Measurements from ENCODE around the gene CAMTA1.

The CAMTA1 gene

DNA sequence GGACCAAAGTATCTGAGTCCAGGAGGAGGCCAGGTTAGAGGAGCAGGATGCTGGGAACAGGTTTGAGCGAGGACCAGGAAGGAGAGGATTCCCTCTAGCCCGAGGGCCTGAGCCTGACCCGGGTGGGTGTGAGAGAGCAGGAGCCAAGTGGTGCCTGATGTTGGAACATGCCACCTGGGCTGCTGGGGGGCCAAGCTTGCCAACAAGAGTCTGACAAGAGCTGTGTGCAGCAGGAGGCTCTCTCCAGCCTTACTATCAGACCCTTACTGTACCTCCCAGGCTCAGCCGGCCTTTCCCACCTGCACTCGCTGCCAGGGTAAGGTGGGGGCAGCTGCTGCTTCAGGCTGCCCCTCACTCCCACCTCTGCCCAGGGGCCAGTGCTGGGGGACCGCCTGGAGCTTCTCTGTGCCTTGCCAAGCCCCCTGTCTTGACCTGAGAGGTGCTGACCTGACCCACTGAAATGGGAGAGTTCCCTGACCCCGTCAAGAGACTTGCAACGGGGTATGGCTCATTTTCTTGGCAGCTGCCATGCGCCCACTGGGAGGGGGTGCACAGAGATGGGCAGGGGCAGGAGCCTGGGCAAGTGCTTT is 826.3 kb downstream of the CAMTA1 start:
- Histone ChIP-seq H3K36me3 (ENCODE audit: control insufficient read depth in 2 of 2, insufficient read depth in 2 of 2, low read length in 2 of 2) (no peaks in the 10 kb centered on the region), H3K9me3 (ENCODE audit: control insufficient read depth in 2 of 2, low read length in 2 of 2) (no peaks in the 10 kb centered on the region), H3K27ac (ENCODE audit: low read length) (no peak overlapping the region), H3K4me3 (ENCODE audit: low read length in 2 of 2) (no peak overlapping the region), H3K27me3 (ENCODE audit: control insufficient read depth in 1 of 2, insufficient read depth in 2 of 2, low read length in 2 of 2) (peaks cover 0 to 9% of the 10 kb centered on the region in 2 donors), H3K4me1 (ENCODE audit: control insufficient read depth, insufficient read depth, low read length) (peaks cover 2% of the 10 kb centered on the region), H3K9ac (ENCODE audit: low read length in 2 of 2) (no peak overlapping the region)

GRCh38 chr1:7613106-7613850 is 828.0 kb downstream of the CAMTA1 start:
- H3K4me1 ChIP-seq (ENCODE audit: control insufficient read depth, insufficient read depth, low read length) = peaks cover 4% of the 10 kb centered on the region
- H3K27me3 ChIP-seq (ENCODE audit: control insufficient read depth in 1 of 2, insufficient read depth in 2 of 2, low read length in 2 of 2) = peaks cover 0 to 12% of the 10 kb centered on the region in 2 donors
- H3K9ac ChIP-seq (ENCODE audit: low read length in 2 of 2) = no peak overlapping the region
- H3K4me3 ChIP-seq (ENCODE audit: low read length in 2 of 2) = no peak overlapping the region
- no peak overlapping the region for H3K27ac ChIP-seq (ENCODE audit: low read length)
- no peaks in the 10 kb centered on the region for H3K36me3 ChIP-seq (ENCODE audit: control insufficient read depth in 2 of 2, insufficient read depth in 2 of 2, low read length in 2 of 2)
- no peaks in the 10 kb centered on the region for H3K9me3 ChIP-seq (ENCODE audit: control insufficient read depth in 2 of 2, low read length in 2 of 2)

DNA sequence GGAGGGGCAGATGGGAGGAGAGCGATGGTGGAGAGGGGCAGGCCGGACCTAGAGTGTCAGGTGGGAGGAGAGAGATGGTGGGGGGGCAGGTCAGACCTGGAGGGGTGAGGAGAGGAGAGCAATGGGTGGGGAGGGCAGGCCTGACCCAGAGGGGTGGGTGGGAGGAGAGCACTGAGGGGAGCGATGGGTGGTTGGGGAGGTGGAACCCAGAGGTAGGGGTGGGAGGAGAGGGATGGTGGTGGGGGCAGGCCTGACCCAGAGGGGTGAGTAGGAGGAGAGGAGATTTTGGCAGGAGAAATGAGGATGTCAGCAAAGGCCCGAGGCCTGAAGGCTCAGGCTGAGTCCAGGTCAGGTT is 828.6 kb downstream of the CAMTA1 start:
- Histone ChIP-seq H3K9ac (ENCODE audit: low read length in 2 of 2) (no peak overlapping the region), H3K4me3 (ENCODE audit: low read length in 2 of 2) (no peak overlapping the region), H3K36me3 (ENCODE audit: control insufficient read depth in 2 of 2, insufficient read depth in 2 of 2, low read length in 2 of 2) (no peaks in the 10 kb centered on the region), H3K9me3 (ENCODE audit: control insufficient read depth in 2 of 2, low read length in 2 of 2) (no peaks in the 10 kb centered on the region), H3K27ac (ENCODE audit: low read length) (no peak overlapping the region), H3K4me1 (ENCODE audit: control insufficient read depth, insufficient read depth, low read length) (peaks cover 4% of the 10 kb centered on the region), H3K27me3 (ENCODE audit: control insufficient read depth in 1 of 2, insufficient read depth in 2 of 2, low read length in 2 of 2) (peaks cover 0 to 13% of the 10 kb centered on the region in 2 donors)

GRCh38 chr1:7614576-7615074 is 829.4 kb downstream of the CAMTA1 start:
- Histone ChIP-seq H3K9ac (ENCODE audit: low read length in 2 of 2) (no peak overlapping the region), H3K27me3 (ENCODE audit: control insufficient read depth in 1 of 2, insufficient read depth in 2 of 2, low read length in 2 of 2) (peaks cover 0 to 13% of the 10 kb centered on the region in 2 donors), H3K9me3 (ENCODE audit: control insufficient read depth in 2 of 2, low read length in 2 of 2) (no peaks in the 10 kb centered on the region), H3K4me3 (ENCODE audit: low read length in 2 of 2) (no peak overlapping the region), H3K36me3 (ENCODE audit: control insufficient read depth in 2 of 2, insufficient read depth in 2 of 2, low read length in 2 of 2) (no peaks in the 10 kb centered on the region), H3K27ac (ENCODE audit: low read length) (no peak overlapping the region), H3K4me1 (ENCODE audit: control insufficient read depth, insufficient read depth, low read length) (peaks cover 4% of the 10 kb centered on the region)

DNA sequence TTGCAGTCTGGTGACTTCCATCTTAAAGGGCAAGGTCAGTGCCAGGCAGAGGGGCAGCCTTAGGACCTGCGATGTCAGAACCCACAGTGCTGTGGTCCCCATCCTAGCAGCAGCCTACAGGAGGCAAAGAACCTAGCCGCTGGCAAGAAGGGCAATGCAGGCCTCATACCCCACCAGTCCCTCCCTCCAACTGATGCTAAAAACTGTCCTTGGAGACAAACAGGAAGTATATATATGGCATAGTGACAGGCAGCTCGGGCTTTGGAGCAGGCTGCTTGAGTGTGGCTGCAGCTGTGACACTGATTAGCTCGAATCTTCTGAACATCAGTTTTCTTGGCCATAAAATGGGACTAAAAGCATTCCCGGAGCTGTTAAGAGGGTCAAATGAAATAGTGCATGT is 829.9 kb downstream of the CAMTA1 start:
- Histone ChIP-seq H3K27ac (ENCODE audit: low read length) (no peak overlapping the region), H3K9me3 (ENCODE audit: control insufficient read depth in 2 of 2, low read length in 2 of 2) (no peaks in the 10 kb centered on the region), H3K36me3 (ENCODE audit: control insufficient read depth in 2 of 2, insufficient read depth in 2 of 2, low read length in 2 of 2) (no peaks in the 10 kb centered on the region), H3K4me3 (ENCODE audit: low read length in 2 of 2) (no peak overlapping the region), H3K9ac (ENCODE audit: low read length in 2 of 2) (no peak overlapping the region), H3K4me1 (ENCODE audit: control insufficient read depth, insufficient read depth, low read length) (peaks cover 4% of the 10 kb centered on the region), H3K27me3 (ENCODE audit: control insufficient read depth in 1 of 2, insufficient read depth in 2 of 2, low read length in 2 of 2) (peaks cover 0 to 13% of the 10 kb centered on the region in 2 donors)

DNA sequence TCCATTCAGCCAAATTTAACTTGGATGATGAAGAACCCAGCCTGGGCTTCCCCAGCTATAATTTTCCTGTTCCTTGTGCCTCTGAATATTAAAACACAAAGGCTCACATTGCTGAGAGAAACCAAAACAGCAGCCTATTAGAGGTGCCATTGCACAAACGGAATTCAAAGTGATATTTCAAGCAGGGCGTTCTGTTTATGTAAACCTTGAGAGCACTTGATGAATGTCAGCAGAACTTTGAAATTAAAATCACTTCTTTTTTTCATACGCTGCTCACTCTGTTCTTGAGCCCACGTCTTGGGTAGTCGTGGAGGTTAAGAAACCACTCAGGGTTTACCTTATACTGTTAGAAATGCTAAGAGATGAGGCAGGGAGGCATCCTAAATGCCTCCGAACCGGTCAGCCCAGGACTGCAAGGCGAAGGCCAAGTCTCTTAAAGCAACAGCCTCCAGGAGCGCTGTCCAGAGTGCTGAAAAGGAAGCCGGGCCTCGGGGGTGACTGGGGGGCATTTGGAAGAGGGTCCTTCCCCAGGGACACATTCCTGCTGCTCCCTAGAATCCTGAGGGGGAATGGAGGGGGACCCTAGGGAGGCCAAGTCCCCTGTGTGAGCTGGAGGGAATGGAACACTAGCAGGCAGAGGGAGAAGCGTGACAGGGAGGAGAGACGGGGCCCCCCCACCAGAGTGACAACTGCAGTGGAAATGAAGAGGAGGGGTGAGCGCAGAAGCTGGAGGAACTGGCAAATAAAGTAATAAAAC is 831.0 kb downstream of the CAMTA1 start:
- Histone ChIP-seq H3K27ac (ENCODE audit: low read length) (no peak overlapping the region), H3K27me3 (ENCODE audit: control insufficient read depth in 1 of 2, insufficient read depth in 2 of 2, low read length in 2 of 2) (peaks cover 0 to 17% of the 10 kb centered on the region in 2 donors), H3K4me1 (ENCODE audit: control insufficient read depth, insufficient read depth, low read length) (peaks cover 4% of the 10 kb centered on the region)

DNA sequence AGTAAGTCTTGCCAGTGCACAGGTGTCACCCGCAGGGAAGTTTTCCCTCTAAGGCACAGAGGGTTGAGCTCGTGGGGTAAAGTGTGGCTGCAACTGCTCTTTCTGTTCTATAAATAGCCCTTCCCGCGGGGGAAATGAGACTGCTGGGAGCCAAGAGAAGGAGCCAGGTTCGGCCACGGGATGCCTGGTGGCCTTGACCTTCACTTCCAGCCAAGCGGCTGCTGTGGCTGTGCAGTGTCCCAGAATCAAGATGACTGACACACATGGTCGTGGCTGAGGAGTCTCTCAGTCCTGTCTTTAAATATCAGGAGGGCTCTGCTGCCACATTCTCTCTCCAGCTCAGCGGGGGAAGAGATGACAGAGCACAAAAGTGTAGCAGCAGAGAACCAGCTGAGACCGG is 831.7 kb downstream of the CAMTA1 start:
- Histone ChIP-seq H3K27me3 (ENCODE audit: control insufficient read depth in 1 of 2, insufficient read depth in 2 of 2, low read length in 2 of 2) (peaks cover 3 to 17% of the 10 kb centered on the region in 2 donors), H3K36me3 (ENCODE audit: control insufficient read depth in 2 of 2, insufficient read depth in 2 of 2, low read length in 2 of 2) (no peaks in the 10 kb centered on the region), H3K27ac (ENCODE audit: low read length) (no peak overlapping the region), H3K9ac (ENCODE audit: low read length in 2 of 2) (no peak overlapping the region), H3K4me1 (ENCODE audit: control insufficient read depth, insufficient read depth, low read length) (peaks cover 4% of the 10 kb centered on the region), H3K4me3 (ENCODE audit: low read length in 2 of 2) (no peak overlapping the region), H3K9me3 (ENCODE audit: control insufficient read depth in 2 of 2, low read length in 2 of 2) (no peaks in the 10 kb centered on the region)

More for the DNA sequence above, 831.0 kb downstream of the CAMTA1 start:
- Histone ChIP-seq H3K4me3 (ENCODE audit: low read length in 2 of 2) (no peak overlapping the region), H3K9me3 (ENCODE audit: control insufficient read depth in 2 of 2, low read length in 2 of 2) (no peaks in the 10 kb centered on the region), H3K9ac (ENCODE audit: low read length in 2 of 2) (no peak overlapping the region), H3K36me3 (ENCODE audit: control insufficient read depth in 2 of 2, insufficient read depth in 2 of 2, low read length in 2 of 2) (no peaks in the 10 kb centered on the region)

DNA sequence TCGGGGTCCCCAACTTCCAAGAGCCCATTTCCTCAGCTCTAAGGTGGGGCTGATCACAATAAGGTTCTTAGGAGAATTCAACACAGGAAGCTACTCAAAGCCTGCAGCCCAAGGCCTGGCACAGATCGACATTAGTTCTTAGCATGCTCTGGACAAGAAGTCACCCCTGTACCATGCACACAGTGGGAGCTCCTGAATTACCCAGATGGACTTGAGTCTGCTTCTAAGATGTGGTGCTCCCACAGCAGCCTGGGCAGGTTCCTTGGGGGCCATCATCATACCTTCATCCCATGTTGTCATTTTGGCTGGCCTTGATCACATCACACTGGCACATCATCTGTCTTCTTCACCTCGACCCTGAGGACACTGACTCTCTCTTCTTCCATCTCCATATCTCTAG is 832.6 kb downstream of the CAMTA1 start:
- H3K36me3 ChIP-seq (ENCODE audit: control insufficient read depth in 2 of 2, insufficient read depth in 2 of 2, low read length in 2 of 2) = no peaks in the 10 kb centered on the region
- H3K27ac ChIP-seq (ENCODE audit: low read length) = no peak overlapping the region
- H3K4me1 ChIP-seq (ENCODE audit: control insufficient read depth, insufficient read depth, low read length) = peaks cover 4% of the 10 kb centered on the region
- peaks cover 3 to 17% of the 10 kb centered on the region in 2 donors for H3K27me3 ChIP-seq (ENCODE audit: control insufficient read depth in 1 of 2, insufficient read depth in 2 of 2, low read length in 2 of 2)
- H3K4me3 ChIP-seq (ENCODE audit: low read length in 2 of 2) = no peak overlapping the region
- H3K9me3 ChIP-seq (ENCODE audit: control insufficient read depth in 2 of 2, low read length in 2 of 2) = no peaks in the 10 kb centered on the region
- no peak overlapping the region for H3K9ac ChIP-seq (ENCODE audit: low read length in 2 of 2)

DNA sequence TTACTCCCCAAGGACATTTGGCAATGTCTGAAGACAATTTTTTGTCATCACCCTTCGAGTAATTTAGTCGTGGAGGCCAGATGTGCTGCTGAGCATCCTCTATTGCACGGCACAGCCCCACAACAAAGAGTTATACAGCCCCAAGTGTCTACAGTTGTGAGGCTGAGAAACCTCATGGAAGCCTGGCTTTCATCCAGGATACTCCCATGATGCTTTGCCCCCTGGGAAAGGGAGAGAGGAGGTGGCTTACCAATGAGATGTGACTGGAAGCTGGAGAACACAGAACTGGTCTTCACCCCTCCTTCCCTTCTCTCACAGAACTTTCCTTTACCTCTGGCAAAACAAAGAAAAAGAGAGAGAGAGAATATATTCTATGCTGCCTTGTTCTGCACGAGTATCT is 834.9 kb downstream of the CAMTA1 start:
- Histone ChIP-seq H3K27ac (ENCODE audit: low read length) (no peak overlapping the region), H3K9me3 (ENCODE audit: control insufficient read depth in 2 of 2, low read length in 2 of 2) (no peaks in the 10 kb centered on the region), H3K36me3 (ENCODE audit: control insufficient read depth in 2 of 2, insufficient read depth in 2 of 2, low read length in 2 of 2) (no peaks in the 10 kb centered on the region), H3K9ac (ENCODE audit: low read length in 2 of 2) (no peak overlapping the region), H3K27me3 (ENCODE audit: control insufficient read depth in 1 of 2, insufficient read depth in 2 of 2, low read length in 2 of 2) (peaks cover 7 to 21% of the 10 kb centered on the region in 2 donors), H3K4me1 (ENCODE audit: control insufficient read depth, insufficient read depth, low read length) (peaks cover 4% of the 10 kb centered on the region), H3K4me3 (ENCODE audit: low read length in 2 of 2) (no peak overlapping the region)

GRCh38 chr1:7621334-7622219 is 836.3 kb downstream of the CAMTA1 start:
- no peak overlapping the region for H3K4me3 ChIP-seq (ENCODE audit: low read length in 2 of 2)
- no peaks in the 10 kb centered on the region for H3K9me3 ChIP-seq (ENCODE audit: control insufficient read depth in 2 of 2, low read length in 2 of 2)
- H3K36me3 ChIP-seq (ENCODE audit: control insufficient read depth in 2 of 2, insufficient read depth in 2 of 2, low read length in 2 of 2) = no peaks in the 10 kb centered on the region
- no peak overlapping the region for H3K27ac ChIP-seq (ENCODE audit: low read length)
- H3K9ac ChIP-seq (ENCODE audit: low read length in 2 of 2) = no peak overlapping the region
- H3K4me1 ChIP-seq (ENCODE audit: control insufficient read depth, insufficient read depth, low read length) = peaks cover 2% of the 10 kb centered on the region
- peaks cover 10 to 23% of the 10 kb centered on the region in 2 donors for H3K27me3 ChIP-seq (ENCODE audit: control insufficient read depth in 1 of 2, insufficient read depth in 2 of 2, low read length in 2 of 2)
